Panc1 (cell line): Measurements from ENCODE around the gene RNU7-1. TPM values are rescaled to one million over a fixed set of nuclear protein-coding genes. Genes with fewer than 3 reads are reported as not detected.

Experiments
- ATAC-seq: fragments of 200-7000 bp; cut with Tn5 transposase; 2 replicates; pipeline ENCODE4 v1.9.1; 2020; ENCODE audit warnings: mild to moderate bottlenecking, moderate library complexity
- BruUV-seq: library from RNA; stranded (reverse); fragments of 400-500 nt; replicated peaks from 2 replicates; lab custom pipeline; 2021; lab: Mats Ljungman, UMichigan
- CTCF ChIA-PET: fragments of 300-600 bp; sonication (Branson Sonifier 250); formaldehyde crosslinking; loops from one replicate; lab custom pipeline; 2022; ENCODE audit warnings: antibody characterized with exemption; lab: Charles Lee
- POLR2A ChIA-PET: fragments of 300-600 bp; sonication (Branson Sonifier 250); formaldehyde crosslinking; loops from one replicate; lab custom pipeline; 2022; ENCODE audit warnings: antibody characterized with exemption; lab: Charles Lee
- DNase-seq: peaks from one replicate; pipeline ENCODE4 v3.0.0-alpha.2; 2010; ENCODE audit warnings: low read depth, low spot score
- H3K27ac ChIP-seq: 2 replicates; pipeline ENCODE4 v1.5.1; 2011; ENCODE audit warnings: mild to moderate bottlenecking, low read length, inconsistent platforms
- H3K27me3 ChIP-seq: fragments of 200-500 bp; sonication (Bioruptor generic); 2 replicates; pipeline ENCODE4 v1.6.0; 2014; ENCODE audit warnings: low read length, inconsistent platforms; ENCODE audit not compliant: control insufficient read depth, insufficient read depth
- H3K36me3 ChIP-seq: fragments of 200-500 bp; sonication (Bioruptor generic); 2 replicates; pipeline ENCODE4 v1.5.1; 2014; ENCODE audit warnings: inconsistent platforms, mild to moderate bottlenecking, low read length, moderate library complexity; ENCODE audit not compliant: control insufficient read depth, insufficient read depth
- H3K4me1 ChIP-seq: 2 replicates; pipeline ENCODE4 v1.5.1; 2011; ENCODE audit warnings: inconsistent platforms, mild to moderate bottlenecking, low read length, moderate library complexity; ENCODE audit not compliant: control insufficient read depth, insufficient read depth
- H3K4me3 ChIP-seq, 2 experiments: 2 replicates each; pipeline ENCODE4 v1.5.1; 2011 to 2012; ENCODE audit warnings: low read depth in 2 of 2, low read length in 2 of 2, mild to moderate bottlenecking in 2 of 2, inconsistent platforms in 1 of 2, moderate library complexity in 1 of 2
- H3K9me3 ChIP-seq: fragments of 200-500 bp; sonication (Bioruptor generic); 2 replicates; pipeline ENCODE4 v1.5.1; 2014; ENCODE audit warnings: low read depth, mild to moderate bottlenecking, inconsistent platforms, low read length, moderate library complexity; ENCODE audit not compliant: control insufficient read depth, insufficient read depth
- CTCF ChIP-seq: fragments of 450-650 bp; IDR thresholded peaks from 2 replicates; pipeline ENCODE4 v1.5.1; 2017; ENCODE audit warnings: mild to moderate bottlenecking
- POLR2AphosphoS5 ChIP-seq: IDR thresholded peaks from 2 replicates; pipeline ENCODE4 v1.6.1; 2012; ENCODE audit warnings: mild to moderate bottlenecking, low read depth, low read length, moderate library complexity
- REST ChIP-seq, 2 experiments: IDR thresholded peaks; 2 replicates each; pipeline ENCODE4 v1.6.1; 2011 to 2012; ENCODE audit warnings: low read depth in 2 of 2, control low read depth in 1 of 2, low read length in 1 of 2, mild to moderate bottlenecking in 1 of 2, moderate library complexity in 1 of 2; ENCODE audit not compliant: insufficient read depth in 1 of 2
- SIN3A ChIP-seq: IDR thresholded peaks from 2 replicates; pipeline ENCODE4 v1.6.1; 2012; ENCODE audit warnings: low read depth, mild to moderate bottlenecking, low read length, moderate library complexity, borderline replicate concordance; ENCODE audit not compliant: insufficient read depth
- TCF7L2 ChIP-seq: IDR thresholded peaks from 2 replicates; pipeline ENCODE4 v1.6.1; 2011; ENCODE audit warnings: mild to moderate bottlenecking, low read depth, low read length, inconsistent platforms
- in situ Hi-C: cut with HindIII; loops from 2 replicates; pipeline ENCODE4 v1.10.0; 2016; ENCODE audit warnings: low sequenced_read_pairs, low pct_unique_long_range_greater_than_20kb
- intact Hi-C: fragments of 100-400 bp; cut with micrococcal nuclease; formaldehyde crosslinking; loops from one replicate; pipeline ENCODE4 v1.10.0; 2022; ENCODE audit not compliant: unreplicated experiment
- total RNA-seq: library from RNA; stranded (reverse); gene quantifications from one replicate; pipeline ENCODE4 v1.2.1, GENCODE V29; 2021; ENCODE audit not compliant: unreplicated experiment

Gene RNU7-1
- total RNA-seq, 1 experiment from 2014 or later = not detected

GRCh38 chr12:6946920-6947374 is 3.3 kb downstream of the RNU7-1 start:
- ATAC-seq (no peak), DNase-seq (no peak)
- Histone ChIP-seq H3K9me3 (no peaks in the 10 kb centered on the region), H3K4me3 (peak overlapping the region; percentile 44 to 72), H3K27ac (peak overlapping the region; percentile 95), H3K4me1 (peaks cover 25% of the 10 kb centered on the region), H3K27me3 (no peaks in the 10 kb centered on the region), H3K36me3 (no peaks in the 10 kb centered on the region; the same call in 1 of the 2 replicates)
- CTCF ChIA-PET = interaction anchor here (0.7 kb wide), 1 partner anchor 15 kb away, joined by 3 read pairs; no protein-coding TSS in a partner anchor
- in situ Hi-C loops (no loop called here), intact Hi-C loops (loop anchor here (10.0 kb wide), 1 partner anchor 168 kb away; no protein-coding TSS in a partner anchor)
- POLR2A ChIA-PET = no interaction called here
- TF ChIP-seq CTCF = no peak
- no peak for TF ChIP-seq REST (IDR thresholded peaks at IDR 0.05; ENCODE audit: insufficient read depth in 1 of 2, low read depth in 2 of 2, low read length in 1 of 2)
- no peak for TF ChIP-seq TCF7L2
- no peak for TF ChIP-seq POLR2AphosphoS5
- no peak for TF ChIP-seq SIN3A
- no TSS peak for BruUV-seq

GRCh38 chr12:6947615-6948014 is 4.0 kb downstream of the RNU7-1 start:
- no peaks in the 10 kb centered on the region for H3K27me3 ChIP-seq
- BruUV-seq = no TSS peak
- POLR2A ChIA-PET = interaction anchor here (0.6 kb wide), 1 partner anchor 65 kb away, joined by 6 read pairs; no protein-coding TSS in a partner anchor
- TF ChIP-seq POLR2AphosphoS5 = no peak
- TF ChIP-seq CTCF = no peak
- no peak for TF ChIP-seq TCF7L2
- TF ChIP-seq REST (IDR thresholded peaks at IDR 0.05; ENCODE audit: insufficient read depth in 1 of 2, low read depth in 2 of 2, low read length in 1 of 2) = no peak
- TF ChIP-seq SIN3A = no peak
- ATAC-seq (no peak), DNase-seq (no peak)
- H3K9me3 ChIP-seq = no peaks in the 10 kb centered on the region
- intact Hi-C loops (loop anchor here (10.0 kb wide), 1 partner anchor 167 kb away; no protein-coding TSS in a partner anchor), in situ Hi-C loops (no loop called here)
- peaks cover 19% of the 10 kb centered on the region for H3K4me1 ChIP-seq
- CTCF ChIA-PET = no interaction called here
- H3K27ac ChIP-seq = no peak overlapping the region
- no peaks in the 10 kb centered on the region; the same call in 1 of the 2 replicates for H3K36me3 ChIP-seq
- no peak overlapping the region for H3K4me3 ChIP-seq
